ENCODE measurements around the gene PCNX2. TPM values are rescaled to one million over a fixed set of nuclear protein-coding genes. Genes with fewer than 3 reads are reported as not detected.
A peak's percentile ranks its signal among the peaks of the same experiment; 100 is the strongest.

Gene PCNX2, protein sequence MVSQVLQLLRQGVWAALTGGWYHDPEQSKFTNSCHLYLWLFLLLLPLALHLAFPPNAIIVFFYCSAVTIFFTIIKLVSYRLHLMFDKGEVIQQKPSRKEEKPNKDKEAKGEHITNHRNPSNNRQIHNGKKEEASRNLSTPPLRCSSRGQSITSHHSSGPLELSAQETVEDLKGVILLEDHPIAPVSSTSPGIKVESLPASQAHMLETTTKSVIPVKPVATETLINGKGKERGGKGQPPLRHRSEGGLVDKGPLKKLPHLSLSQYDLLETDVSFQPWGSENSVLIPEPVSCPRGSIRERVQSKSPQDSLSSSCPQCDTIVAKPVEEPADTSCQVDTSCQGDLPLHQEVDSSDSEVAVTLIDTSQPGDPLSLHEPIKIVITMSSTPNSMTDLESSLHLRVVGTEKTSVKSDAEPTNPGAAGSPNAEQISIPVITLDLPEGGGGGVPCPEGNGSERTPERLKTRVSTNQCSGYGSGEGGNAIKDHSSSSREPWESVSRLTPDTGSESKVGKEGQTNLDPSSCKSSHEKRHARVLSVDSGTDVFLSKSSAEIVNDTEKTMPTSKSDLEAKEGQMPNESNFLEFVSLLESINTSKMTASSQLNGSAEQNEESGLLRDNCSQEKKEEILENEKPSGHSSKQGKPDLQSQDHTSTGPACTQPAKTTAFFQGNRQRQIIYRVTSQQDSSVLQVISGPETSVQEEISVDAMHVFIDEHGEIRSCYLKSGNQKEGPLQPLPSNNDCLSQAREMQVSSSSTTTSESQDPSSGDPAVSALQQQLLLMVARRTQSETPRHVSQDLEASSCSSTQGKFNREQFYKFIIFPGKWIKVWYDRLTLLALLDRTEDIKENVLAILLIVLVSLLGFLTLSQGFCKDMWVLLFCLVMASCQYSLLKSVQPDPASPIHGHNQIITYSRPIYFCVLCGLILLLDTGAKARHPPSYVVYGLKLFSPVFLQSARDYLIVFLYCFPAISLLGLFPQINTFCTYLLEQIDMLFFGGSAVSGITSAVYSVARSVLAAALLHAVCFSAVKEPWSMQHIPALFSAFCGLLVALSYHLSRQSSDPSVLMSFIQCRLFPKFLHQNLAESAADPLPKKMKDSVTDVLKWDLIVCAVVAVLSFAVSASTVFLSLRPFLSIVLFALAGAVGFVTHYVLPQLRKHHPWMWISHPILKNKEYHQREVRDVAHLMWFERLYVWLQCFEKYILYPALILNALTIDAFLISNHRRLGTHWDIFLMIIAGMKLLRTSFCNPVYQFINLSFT (N-terminal part only)
- 14.7 and 18.6 TPM in 2 replicates for total RNA-seq (2014; rRNA removed; shearing (Covaris generic))

DNA sequence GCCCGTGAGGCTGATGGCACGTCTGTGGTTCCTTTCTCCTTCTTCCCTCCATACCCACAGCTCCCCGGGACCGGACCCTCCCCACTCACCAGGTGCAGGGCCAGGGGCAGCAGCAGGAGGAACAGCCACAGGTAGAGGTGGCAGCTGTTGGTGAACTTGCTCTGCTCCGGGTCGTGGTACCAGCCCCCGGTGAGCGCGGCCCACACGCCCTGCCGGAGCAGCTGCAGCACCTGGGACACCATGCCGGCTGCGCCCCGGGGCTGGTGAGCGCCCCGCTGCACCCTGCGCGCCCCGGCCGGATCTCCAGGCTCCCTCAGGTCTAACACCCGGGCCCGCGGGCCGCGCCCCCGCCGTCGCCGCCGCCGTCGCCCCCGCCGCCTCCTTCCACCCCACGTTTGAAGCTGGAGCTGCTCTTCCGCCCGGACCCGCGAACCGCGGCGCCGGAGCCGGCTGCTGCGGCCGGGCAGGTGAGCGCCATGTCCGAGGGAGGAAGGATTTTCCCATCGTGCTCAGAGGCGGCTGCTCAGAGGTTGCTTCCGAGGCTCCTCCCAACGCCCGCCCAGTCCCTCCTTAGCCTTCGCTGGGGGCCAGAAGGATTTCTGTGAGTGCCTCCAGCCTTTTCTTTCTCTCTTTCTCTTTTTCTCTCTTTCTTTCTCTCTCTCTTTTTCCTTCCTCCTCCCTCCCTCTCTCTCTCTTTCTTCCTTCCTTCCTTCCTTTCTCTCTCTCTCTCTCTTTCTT lies at the start of gene PCNX2:
Gene PCNX2 (minus strand): TSS at position 489 of the 738 bp plus-strand sequence. CDS start 247 bp downstream, at position 242.
- DNase-seq (ENCODE audit: low spot score), result peak; percentile 70

DNA sequence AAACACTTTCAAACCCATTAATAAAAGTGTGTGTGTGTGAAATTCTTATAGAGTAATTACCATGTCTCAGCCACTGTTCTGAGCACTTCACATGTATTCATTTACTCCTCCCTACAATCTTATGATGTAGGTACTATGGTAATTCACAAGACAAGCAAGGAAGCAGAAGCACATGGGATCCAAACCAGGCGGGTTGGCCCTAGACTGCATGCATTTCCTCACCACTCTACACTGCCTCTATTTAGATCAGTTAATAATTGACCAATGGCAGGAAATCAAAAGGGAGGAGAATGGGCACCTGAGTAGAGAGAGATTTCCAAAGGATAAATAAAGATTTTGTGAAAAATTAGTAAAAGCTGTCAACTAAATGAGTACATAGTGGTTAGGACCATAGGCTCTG lies 47.7 kb upstream of the PCNX2 start:
- no peak for DNase-seq (ENCODE audit: low spot score)

DNA sequence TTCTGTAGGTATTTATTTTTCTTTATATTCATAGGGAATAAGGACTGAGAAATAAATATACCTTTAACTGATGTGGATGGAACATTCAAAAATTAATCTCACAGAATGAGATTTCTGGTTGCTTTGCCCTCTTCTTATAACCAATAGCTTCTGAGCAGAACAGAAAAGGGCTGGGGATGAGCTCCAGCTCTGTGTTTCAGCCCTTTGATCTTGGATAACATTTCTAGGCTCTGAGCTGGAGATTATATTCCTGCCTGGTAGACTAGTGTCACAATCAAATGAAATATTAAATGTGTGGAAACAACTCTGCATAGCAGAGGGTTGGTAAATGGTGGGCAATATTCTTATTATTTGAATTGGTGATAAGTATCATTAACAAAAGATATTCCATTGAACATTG lies 46.6 kb upstream of the PCNX2 start:
- DNase-seq (ENCODE audit: low spot score), result no peak

- DNase-seq (ENCODE audit: low spot score), result no peak
Measured at GRCh38 chr1:233340966-233341516, 45.5 kb upstream of the PCNX2 start.

DNA sequence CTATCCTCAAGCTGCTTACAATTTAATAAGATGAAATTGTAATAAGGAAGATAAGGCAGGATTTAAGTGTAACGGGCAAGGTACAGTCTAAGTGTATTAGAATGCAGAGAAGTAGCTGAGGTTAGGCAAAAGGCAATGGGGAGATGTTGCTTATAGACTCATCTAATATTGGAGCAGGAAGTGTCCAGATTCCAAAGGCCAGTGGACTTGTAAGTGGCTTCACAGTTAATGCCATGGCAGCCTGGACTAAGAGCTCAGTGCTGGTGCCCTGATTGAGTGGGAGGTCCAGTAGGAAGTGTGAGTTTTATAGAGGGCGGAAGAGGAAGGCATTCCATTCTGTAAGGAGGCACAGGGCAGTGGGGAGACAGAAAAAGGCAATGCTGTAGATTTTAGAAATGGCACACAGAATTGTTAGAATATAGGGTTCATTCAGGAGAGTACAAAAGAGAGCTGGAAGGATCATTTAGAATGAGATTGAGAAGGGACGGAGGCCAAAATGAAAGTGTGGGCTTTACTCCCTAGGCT lies 44.6 kb upstream of the PCNX2 start:
- DNase-seq (ENCODE audit: low spot score), result no peak

GRCh38 chr1:233338102-233338501 lies 42.6 kb upstream of the PCNX2 start:
- no peak for DNase-seq (ENCODE audit: low spot score)

DNA sequence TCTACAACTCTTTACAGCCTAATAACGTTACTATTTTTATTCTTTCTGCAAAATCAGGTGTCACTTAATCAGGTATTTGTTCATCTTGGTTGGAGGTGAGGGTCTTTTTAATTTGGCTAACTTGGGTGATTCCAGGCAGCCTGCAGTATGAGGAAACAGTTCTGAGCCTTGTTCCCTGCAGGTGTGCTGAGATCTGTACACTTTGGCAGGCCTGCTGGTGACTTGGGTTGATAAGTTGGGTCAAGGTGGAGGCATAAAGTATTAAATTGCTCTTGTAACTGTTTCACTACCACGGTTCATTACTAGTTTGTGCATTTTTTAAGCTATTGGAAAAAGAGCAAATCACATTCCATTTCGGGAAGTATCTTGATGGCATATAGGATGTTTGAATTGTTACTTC lies 42.0 kb upstream of the PCNX2 start:
- no peak for DNase-seq (ENCODE audit: low spot score)

DNA sequence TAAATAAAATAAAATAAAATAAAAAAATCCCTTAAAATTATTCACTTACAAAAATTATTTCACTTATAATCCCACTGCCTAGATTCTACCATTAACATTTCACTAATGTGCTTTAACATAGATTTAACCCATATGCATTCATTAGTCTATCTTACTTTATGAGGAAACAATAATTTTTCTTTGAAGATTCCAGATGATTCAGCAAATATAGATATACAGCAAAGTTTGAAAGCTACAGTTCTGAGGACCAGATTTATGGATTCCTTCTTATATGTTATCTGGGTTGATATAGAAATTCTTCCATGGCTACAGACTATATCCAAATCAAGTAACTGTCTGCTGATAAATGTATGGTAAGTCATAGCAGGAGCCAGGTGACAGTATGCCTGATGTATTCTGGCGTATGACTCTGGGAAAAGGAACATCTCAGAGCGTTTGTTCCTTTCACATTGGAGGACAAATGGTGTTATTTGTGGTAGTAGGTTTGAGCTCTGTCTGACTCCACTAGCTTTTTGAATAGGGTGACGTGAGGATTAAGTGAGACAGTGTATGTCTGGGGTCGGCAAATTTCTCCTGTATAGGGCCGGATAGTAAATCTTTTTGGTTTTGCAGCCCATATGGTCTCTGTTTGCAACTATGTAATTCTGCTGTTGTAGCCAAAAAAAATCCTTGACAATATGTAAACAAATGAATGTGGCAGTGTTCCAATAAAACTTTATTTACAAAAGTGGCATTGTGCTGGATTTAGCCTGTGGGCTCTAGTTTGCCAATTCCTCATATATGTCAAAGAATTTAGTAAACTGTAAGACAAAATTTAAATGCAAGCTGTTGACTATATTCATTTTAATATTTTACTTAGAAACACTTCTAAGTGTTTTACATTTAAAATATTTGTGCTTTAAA lies 41.3 kb upstream of the PCNX2 start:
- DNase-seq (ENCODE audit: low spot score), result no peak

DNA sequence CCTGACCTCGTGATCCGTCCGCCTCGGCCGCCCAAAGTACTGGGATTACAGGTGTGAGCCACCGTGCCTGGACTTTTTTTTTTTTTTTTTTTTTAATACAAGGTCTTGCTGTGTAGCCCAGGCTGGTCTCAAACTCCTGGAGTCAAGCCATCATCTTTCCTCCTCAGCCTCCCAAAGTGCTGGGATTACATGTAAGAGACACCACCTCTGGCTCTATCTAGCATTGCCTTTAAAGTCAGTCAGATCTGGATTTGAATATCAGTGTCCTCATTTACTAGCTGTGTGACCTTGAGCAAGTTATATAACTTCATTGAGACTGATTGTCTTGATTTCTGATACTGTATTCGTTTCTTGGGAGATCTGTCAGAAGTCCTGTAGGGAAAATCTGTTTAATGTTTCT lies 38.6 kb upstream of the PCNX2 start:
- no peak for DNase-seq (ENCODE audit: low spot score)

DNA sequence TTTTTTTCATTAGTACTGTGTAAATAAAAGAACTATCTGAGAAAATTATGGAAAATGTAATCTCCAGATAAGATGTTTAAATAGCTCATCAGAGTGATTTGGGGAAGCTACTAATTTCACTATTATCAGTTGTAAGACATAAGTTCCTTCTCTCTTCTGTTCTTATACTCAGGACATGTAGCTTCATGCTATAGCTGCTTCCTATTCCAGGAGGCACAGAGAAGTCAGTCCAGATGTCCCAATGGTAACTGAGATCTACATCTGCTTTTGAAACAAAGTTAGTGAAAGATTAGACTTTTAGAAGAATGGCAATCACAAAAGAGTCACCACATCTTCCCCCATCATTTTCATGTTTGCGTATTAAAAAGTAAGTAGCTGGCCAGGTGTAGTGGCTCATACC lies 37.6 kb upstream of the PCNX2 start:
- no peak for DNase-seq (ENCODE audit: low spot score)

DNA sequence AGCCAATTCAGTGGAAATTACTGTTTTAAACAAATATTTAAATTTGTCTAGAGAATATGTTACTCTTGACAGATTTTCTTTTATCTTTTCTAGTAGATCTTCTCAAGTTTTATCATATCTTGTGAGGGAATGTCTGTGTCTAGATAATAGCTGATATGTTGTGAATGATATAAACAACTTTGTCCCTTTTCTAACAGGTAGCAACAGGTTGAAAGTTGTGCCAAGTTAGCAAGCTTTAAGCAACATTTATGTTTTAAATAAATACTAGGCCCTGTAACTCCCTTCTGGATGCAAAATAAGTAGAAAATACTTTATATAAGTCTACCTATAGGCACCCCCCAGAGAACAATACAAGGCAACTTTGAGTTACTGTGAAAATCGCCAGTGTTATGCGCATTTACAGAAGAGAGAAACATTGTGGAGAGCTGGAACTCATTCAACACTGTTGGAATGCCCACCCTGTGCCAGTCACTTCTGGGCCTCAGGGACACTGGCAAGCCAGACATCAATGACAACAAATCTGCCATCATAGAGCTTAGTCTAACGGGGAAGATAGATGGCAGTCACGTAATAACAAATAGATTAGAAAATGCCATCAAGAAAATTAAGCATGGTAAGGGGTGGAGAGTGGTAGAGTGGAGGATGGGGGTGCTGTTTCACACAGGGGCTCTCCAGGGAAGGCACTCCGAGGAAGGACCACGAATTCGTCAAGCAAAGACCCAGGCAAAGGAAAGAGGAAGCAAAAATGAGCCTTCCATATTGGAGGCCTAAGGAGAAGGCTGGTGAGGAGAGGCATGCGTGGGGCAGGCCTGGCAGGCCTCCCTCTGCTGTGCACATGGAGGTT lies 36.4 kb upstream of the PCNX2 start:
- no peak for DNase-seq (ENCODE audit: low spot score)

- DNase-seq (ENCODE audit: low spot score), result peak; percentile 13
Measured at GRCh38 chr1:233328142-233328921, 32.8 kb upstream of the PCNX2 start.

GRCh38 chr1:233327651-233328141 lies 32.2 kb upstream of the PCNX2 start, which contains the start of gene MAP3K21:
Gene MAP3K21 (plus strand): TSS chr1:233327724. CDS start chr1:233328029, 305 bp downstream.
- DNase-seq (ENCODE audit: low spot score), result no peak

- DNase-seq (ENCODE audit: low spot score), result peak; percentile 75
Measured at GRCh38 chr1:233326811-233327650, 31.5 kb upstream of the PCNX2 start.

DNA sequence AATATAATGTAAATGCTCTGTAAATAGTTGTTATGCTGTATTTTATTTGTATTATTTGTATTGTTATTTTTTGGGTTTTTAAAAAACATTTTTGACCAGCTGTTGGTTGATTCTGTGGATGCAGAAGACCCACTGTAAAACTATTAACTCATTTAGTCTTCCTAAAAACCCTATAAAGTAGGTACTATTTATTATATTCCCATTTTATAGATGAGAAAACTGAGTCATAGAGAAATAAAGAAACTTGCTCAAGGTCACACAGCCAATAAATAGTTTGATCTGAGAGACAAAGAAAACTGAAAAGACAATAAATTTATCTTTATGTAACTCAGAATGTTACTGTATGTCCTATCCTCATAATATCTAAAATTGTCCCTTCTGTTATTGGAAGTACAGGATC lies 30.8 kb upstream of the PCNX2 start:
- DNase-seq (ENCODE audit: low spot score), result no peak

DNA sequence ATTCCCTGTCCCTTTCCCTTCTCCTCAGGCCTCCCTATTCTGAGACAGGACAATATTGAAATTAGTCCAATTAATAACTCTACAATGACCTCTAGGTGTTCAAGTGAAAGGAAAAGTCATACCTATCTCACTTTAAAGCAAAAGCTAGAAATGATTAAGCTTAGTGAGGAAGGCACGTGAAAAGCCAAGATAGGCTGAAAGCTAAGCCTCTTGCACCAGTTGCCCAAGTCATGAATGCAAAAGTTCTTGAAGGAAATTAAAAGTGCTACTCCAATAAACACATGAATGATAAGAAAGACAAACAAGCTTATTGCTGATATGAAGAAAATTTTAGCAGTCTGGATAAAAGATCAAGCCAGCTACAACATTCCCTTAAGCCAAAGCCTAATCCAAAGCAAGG lies 28.2 kb upstream of the PCNX2 start:
- DNase-seq (ENCODE audit: low spot score), result no peak

DNA sequence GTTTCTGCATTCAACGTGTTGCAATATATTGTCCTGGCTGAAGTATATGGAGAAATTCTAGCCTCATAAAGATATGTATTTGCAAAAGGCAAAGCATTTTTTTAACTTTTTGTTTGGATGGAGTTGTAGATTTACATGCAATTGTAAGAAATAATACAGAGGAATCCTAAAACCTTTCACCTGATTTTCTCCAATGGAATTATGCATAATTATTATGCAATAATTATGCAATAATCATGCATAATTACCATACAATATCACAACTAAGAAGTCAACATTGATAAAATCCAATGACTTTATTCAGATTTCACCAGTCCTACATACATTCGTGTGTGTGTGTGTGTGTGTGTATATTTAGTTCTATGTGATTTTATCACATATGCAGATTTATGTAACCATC lies 24.5 kb upstream of the PCNX2 start:
- DNase-seq (ENCODE audit: low spot score), result no peak
